ENCODE data around the gene ZNF555.
"Not testable (repeated sequence)": the region's sequence is repeated elsewhere in the genome, so short reads cannot be mapped to it uniquely, and the experiment has no call there.

The ZNF555 gene

GRCh38 chr19:2872175-2872574, 30.9 kb downstream of the ZNF555 start:
- not testable (repeated sequence) for DNase-seq

GRCh38 chr19:2877398-2878331, 36.4 kb downstream of the ZNF555 start:
- DNase-seq, result no peak

GRCh38 chr19:2883686-2884439, 42.6 kb downstream of the ZNF555 start:
- no peak for DNase-seq

GRCh38 chr19:2885736-2886135, 44.5 kb downstream of the ZNF555 start:
- no peak for DNase-seq

- peak; percentile 38 for DNase-seq
Observed at GRCh38 chr19:2887391-2887914, 46.2 kb downstream of the ZNF555 start.

- DNase-seq, result no peak
Observed at GRCh38 chr19:2888731-2889224, 47.5 kb downstream of the ZNF555 start.

GRCh38 chr19:2890531-2890930, 49.3 kb downstream of the ZNF555 start:
- not testable (repeated sequence) for DNase-seq

- no peak for DNase-seq
Observed at GRCh38 chr19:2896694-2897093, 55.4 kb downstream of the ZNF555 start.

GRCh38 chr19:2900296-2901252, 59.3 kb downstream of the ZNF555 start, which contains the start of gene ZNF57:
Gene ZNF57, plus strand, starts transcription at chr19:2900928. Its CDS starts 118 bp downstream, at chr19:2901046.
- peak; percentile 99 for DNase-seq

GRCh38 chr19:2902590-2903218, 61.4 kb downstream of the ZNF555 start:
- no peak for DNase-seq

GRCh38 chr19:2903326-2903725, 62.1 kb downstream of the ZNF555 start:
- DNase-seq, result not testable (repeated sequence)

- DNase-seq, result no peak
Observed at GRCh38 chr19:2905918-2906519, 64.7 kb downstream of the ZNF555 start.

- DNase-seq, result no peak
Observed at GRCh38 chr19:2906631-2907195, 65.4 kb downstream of the ZNF555 start.
